Endodermal cell (in vitro differentiated cells): ENCODE measurements around the gene CCNA1. TPM values are rescaled to one million over a fixed set of nuclear protein-coding genes. Genes with fewer than 3 reads are reported as not detected.

ENCODE experiments used
- DNase-seq: peaks from one replicate; pipeline ENCODE4 v3.0.0-alpha.2; 2017
- H3K27ac ChIP-seq: 2 replicates; pipeline ENCODE4 v1.5.1; 2013; ENCODE audit warnings: mild to moderate bottlenecking, low read depth, low read length, moderate library complexity
- H3K27me3 ChIP-seq: 2 replicates; pipeline ENCODE4 v1.6.1; 2013; ENCODE audit warnings: mild to moderate bottlenecking, low read length, moderate library complexity; ENCODE audit not compliant: insufficient read depth, control insufficient read depth, poor library complexity, severe bottlenecking
- H3K36me3 ChIP-seq: 2 replicates; pipeline ENCODE4 v1.7.0; 2013; ENCODE audit warnings: mild to moderate bottlenecking, low read length, moderate library complexity; ENCODE audit not compliant: control insufficient read depth, insufficient read depth
- H3K4me1 ChIP-seq: one replicate; pipeline ENCODE4 v1.7.0; 2013; ENCODE audit warnings: low read length; ENCODE audit not compliant: control insufficient read depth, insufficient read depth
- H3K4me3 ChIP-seq: 2 replicates; pipeline ENCODE4 v1.5.1; 2013; ENCODE audit warnings: mild to moderate bottlenecking, low read length, moderate library complexity
- H3K9ac ChIP-seq: 2 replicates; pipeline ENCODE4 v1.6.1; 2013; ENCODE audit warnings: mild to moderate bottlenecking, low read length, moderate library complexity; ENCODE audit not compliant: poor library complexity, severe bottlenecking; ENCODE audit errors: extremely low read depth
- H3K9me3 ChIP-seq: 2 replicates; pipeline ENCODE4 v1.6.1; 2013; ENCODE audit warnings: mild to moderate bottlenecking, low read length, moderate library complexity; ENCODE audit not compliant: control insufficient read depth
- H3K27ac Mint-ChIP-seq: 2 replicates; pipeline ENCODE4 v1.8.0; 2020; ENCODE audit warnings: mixed read lengths
- H3K27me3 Mint-ChIP-seq: 2 replicates; pipeline ENCODE4 v1.8.0; 2021; ENCODE audit warnings: mild to moderate bottlenecking, mixed read lengths; ENCODE audit not compliant: insufficient read depth
- H3K36me3 Mint-ChIP-seq: 2 replicates; pipeline ENCODE4 v1.8.0; 2020; ENCODE audit warnings: low read depth, mixed read lengths
- H3K4me1 Mint-ChIP-seq: 2 replicates; pipeline ENCODE4 v1.8.0; 2020; ENCODE audit warnings: mixed read lengths
- H3K4me3 Mint-ChIP-seq: 2 replicates; pipeline ENCODE4 v1.8.0; 2020; ENCODE audit warnings: mild to moderate bottlenecking, moderate library complexity, mixed read lengths
- H3K9me3 Mint-ChIP-seq: 2 replicates; pipeline ENCODE4 v1.8.0; 2020; ENCODE audit warnings: mild to moderate bottlenecking, mixed read lengths
- WGBS, 2 experiments: methylation state at CpG; one replicate each; pipeline versions ENCODE4 v1.1.5 to v1.1.7; 2013; ENCODE audit warnings: missing lambda C conversion rate in 2 of 2, mixed read lengths in 1 of 2; ENCODE audit not compliant: insufficient coverage in 1 of 2, insufficient read length in 1 of 2; 5-methylcytosine and 5-hydroxymethylcytosine counted together
- total RNA-seq, 2 donors: library from RNA; stranded (reverse); fragmentation: NEBNext Ultra II Directional in 1 of 2; extraction: Animal tissue kit (Norgen Biotek cat#: 25700) in 1 of 2; gene quantifications; 2 replicates in 1 of 2; 3 replicates in 1 of 2; pipeline ENCODE4 v1.2.1, GENCODE V29; 2021
- TF ChIP-seq, protein P1 (sequence below): fragments of 200-600 bp; sonication (generic); conservative IDR thresholded peaks from 2 replicates; pipeline ENCODE4 v1.5.0; 2021; ENCODE audit warnings: antibody characterized with exemption, mild to moderate bottlenecking

The CCNA1 gene
- total RNA-seq, 2 donors from 2014 or later = 0.31 TPM; not detected in 1

DNA sequence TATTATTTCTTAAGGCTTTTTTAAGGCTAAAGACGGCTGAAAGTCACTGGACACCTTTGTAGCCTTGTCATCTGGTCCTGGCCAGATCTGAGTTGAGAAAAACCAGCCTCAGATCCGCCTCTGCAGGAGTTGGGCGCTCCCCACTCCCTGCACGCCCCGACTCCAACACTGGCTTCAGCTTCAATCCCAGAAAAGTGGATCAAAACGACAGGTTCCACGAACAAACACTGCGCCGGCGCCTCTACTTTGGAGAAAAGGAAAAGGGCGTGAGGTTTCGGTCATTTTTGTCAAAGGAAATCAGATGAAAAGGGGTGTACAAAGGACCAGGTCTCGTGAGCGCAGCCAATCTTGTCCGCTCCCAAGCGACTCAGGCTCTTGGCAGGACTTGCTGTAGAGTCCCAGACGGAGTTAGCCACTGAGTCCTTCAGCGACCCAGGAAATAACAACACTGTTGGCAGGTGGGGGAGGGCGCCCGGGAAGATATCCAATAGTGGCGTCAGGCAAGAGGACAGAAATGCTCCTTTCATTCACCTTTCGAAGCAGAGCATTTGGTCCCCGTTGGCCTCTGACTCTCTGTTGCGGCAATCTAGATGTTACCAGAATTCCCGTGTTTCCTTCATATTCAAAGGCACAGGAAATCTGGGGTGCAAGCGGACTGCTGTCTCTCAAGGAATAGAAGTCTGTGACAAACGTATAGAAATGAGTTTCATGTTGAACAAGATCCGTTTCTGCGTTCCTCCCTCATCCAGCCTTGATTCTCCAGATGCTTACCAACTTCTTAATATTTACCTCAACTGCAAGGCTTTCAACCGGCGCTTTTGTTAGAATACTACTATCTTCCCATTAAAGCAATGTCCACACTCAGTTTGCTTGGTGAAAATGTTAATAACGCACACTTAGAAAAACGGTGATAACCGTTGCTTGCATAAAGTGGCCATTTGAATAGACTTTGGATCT lies 1.8 kb upstream of the CCNA1 start:
- peaks cover under 1% of the 10 kb centered on the region for H3K9me3 ChIP-seq
- no peaks in the 10 kb centered on the region for H3K36me3 ChIP-seq
- Mint-ChIP-seq H3K4me1 (peaks cover 16% of the 10 kb centered on the region), H3K4me3 (peak overlapping the region; percentile 48), H3K36me3 (no peaks in the 10 kb centered on the region), H3K9me3 (peaks cover 9% of the 10 kb centered on the region), H3K27me3 (peaks cover 80% of the 10 kb centered on the region), H3K27ac (no peak overlapping the region)
- H3K4me1 ChIP-seq = no peaks in the 10 kb centered on the region
- WGBS, 2 experiments = 35 to 36% methylated on average over 28 to 34 of the region's 34 CpGs
- no peak overlapping the region for H3K27ac ChIP-seq
- DNase-seq = peak; percentile 80
- H3K27me3 ChIP-seq = peaks cover 62% of the 10 kb centered on the region
- H3K4me3 ChIP-seq = no peak overlapping the region
- TF ChIP-seq, protein P1, sequence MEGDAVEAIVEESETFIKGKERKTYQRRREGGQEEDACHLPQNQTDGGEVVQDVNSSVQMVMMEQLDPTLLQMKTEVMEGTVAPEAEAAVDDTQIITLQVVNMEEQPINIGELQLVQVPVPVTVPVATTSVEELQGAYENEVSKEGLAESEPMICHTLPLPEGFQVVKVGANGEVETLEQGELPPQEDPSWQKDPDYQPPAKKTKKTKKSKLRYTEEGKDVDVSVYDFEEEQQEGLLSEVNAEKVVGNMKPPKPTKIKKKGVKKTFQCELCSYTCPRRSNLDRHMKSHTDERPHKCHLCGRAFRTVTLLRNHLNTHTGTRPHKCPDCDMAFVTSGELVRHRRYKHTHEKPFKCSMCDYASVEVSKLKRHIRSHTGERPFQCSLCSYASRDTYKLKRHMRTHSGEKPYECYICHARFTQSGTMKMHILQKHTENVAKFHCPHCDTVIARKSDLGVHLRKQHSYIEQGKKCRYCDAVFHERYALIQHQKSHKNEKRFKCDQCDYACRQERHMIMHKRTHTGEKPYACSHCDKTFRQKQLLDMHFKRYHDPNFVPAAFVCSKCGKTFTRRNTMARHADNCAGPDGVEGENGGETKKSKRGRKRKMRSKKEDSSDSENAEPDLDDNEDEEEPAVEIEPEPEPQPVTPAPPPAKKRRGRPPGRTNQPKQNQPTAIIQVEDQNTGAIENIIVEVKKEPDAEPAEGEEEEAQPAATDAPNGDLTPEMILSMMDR = no peak
- no peak overlapping the region for H3K9ac ChIP-seq

DNA sequence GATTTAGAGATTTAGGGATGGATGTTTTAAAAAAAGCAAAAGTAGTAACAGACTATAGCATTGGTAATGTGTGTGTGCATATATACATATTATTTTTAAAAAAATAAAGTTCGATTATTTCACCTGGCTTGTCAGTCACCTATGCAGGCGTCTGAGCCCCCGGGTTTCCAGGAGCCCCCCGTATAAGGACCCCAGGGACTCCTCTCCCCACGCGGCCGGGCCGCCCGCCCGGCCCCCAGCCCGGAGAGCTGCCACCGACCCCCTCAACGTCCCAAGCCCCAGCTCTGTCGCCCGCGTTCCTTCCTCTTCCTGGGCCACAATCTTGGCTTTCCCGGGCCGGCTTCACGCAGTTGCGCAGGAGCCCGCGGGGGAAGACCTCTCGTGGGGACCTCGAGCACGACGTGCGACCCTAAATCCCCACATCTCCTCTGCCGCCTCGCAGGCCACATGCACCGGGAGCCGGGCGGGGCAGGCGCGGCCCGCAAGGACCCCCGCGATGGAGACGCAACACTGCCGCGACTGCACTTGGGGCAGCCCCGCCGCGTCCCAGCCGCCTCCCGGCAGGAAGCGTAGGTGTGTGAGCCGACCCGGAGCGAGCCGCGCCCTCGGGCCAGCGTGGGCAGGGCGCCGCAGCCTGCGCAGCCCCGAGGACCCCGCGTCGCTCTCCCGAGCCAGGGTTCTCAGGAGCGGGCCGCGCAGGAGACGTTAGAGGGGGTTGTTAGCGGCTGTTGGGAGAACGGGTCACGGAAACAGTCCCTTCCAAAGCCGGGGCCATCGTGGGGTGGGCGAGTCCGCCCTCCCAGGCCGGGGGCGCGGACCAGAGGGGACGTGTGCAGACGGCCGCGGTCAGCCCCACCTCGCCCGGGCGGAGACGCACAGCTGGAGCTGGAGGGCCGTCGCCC lies 840 bp upstream of the CCNA1 start:
- Histone ChIP-seq H3K36me3 (no peaks in the 10 kb centered on the region), H3K4me1 (no peaks in the 10 kb centered on the region), H3K9me3 (no peaks in the 10 kb centered on the region), H3K27ac (no peak overlapping the region), H3K4me3 (peak overlapping the region; percentile 74), H3K27me3 (peaks cover 67% of the 10 kb centered on the region), H3K9ac (no peak overlapping the region)
- Mint-ChIP-seq H3K36me3 (no peaks in the 10 kb centered on the region), H3K27ac (no peak overlapping the region), H3K27me3 (peaks cover 78% of the 10 kb centered on the region), H3K4me3 (peak overlapping the region; percentile 48), H3K9me3 (peaks cover under 1% of the 10 kb centered on the region), H3K4me1 (peaks cover 16% of the 10 kb centered on the region)
- no peak for DNase-seq
- TF ChIP-seq, protein P1 = no peak
- 1 to 2% methylated on average over 26 to 85 of the region's 85 CpGs for WGBS, 2 experiments

DNA sequence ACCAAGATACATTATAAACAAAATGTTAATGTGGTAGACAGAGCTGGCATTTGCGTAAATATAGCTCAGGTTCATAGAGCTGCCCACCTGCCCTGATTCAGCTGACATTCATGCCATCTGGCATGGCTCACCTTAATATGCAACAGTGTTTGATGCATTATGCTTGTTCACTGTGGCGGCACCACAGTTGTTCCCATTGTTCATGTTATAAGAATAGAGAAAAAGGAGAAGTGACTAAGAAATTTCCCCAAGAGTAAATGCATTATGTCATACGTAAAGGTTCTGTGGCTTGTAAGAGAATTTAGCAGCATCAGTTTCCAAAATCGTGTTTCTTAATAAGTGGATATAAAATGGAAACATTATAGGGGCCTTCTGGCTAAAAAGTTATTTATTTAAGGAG lies 4.5 kb downstream of the CCNA1 start:
- Mint-ChIP-seq H3K4me3 (no peak overlapping the region), H3K36me3 (no peaks in the 10 kb centered on the region), H3K9me3 (no peaks in the 10 kb centered on the region), H3K27ac (no peak overlapping the region), H3K4me1 (peaks cover 6% of the 10 kb centered on the region), H3K27me3 (peaks cover 45% of the 10 kb centered on the region)
- Histone ChIP-seq H3K4me3 (no peak overlapping the region), H3K27ac (no peak overlapping the region), H3K27me3 (peaks cover 40% of the 10 kb centered on the region), H3K9me3 (no peaks in the 10 kb centered on the region), H3K36me3 (no peaks in the 10 kb centered on the region), H3K9ac (no peak overlapping the region), H3K4me1 (no peaks in the 10 kb centered on the region)
- no peak for DNase-seq
- WGBS, 2 experiments = 90 to 91% methylated on average over 3 to 4 of the region's 4 CpGs
- TF ChIP-seq, protein P1 = no peak
